Activated naive CD4-positive, alpha-beta T cell treated with anti-CD3 and anti-CD28 coated beads, Interleukin-2, amount 10 ng/mL, durations not matched to agents 7 days and 5 days (primary cell): ENCODE measurements around the gene TNFSF13.
A peak's percentile ranks its signal among the peaks of the same experiment; 100 is the strongest.

Experiments used
- CTCF ChIA-PET: fragments of 350-600 bp; sonication (Branson Sonifier 250); formaldehyde crosslinking; loops from one replicate; lab custom pipeline; 2021; ENCODE audit warnings: antibody characterized with exemption; lab: Charles Lee
- DNase-seq: peaks from one replicate; pipeline ENCODE4 v3.0.0-alpha.2; 2020
- H3K27ac Mint-ChIP-seq: one replicate; pipeline ENCODE4 v1.8.0; 2021; ENCODE audit warnings: mild to moderate bottlenecking, moderate library complexity, mixed read lengths
- H3K27me3 Mint-ChIP-seq: one replicate; pipeline ENCODE4 v1.8.0; 2021; ENCODE audit warnings: mild to moderate bottlenecking, mixed read lengths
- H3K36me3 Mint-ChIP-seq: one replicate; pipeline ENCODE4 v1.8.0; 2021; ENCODE audit warnings: mixed read lengths
- H3K4me1 Mint-ChIP-seq: one replicate; pipeline ENCODE4 v1.8.0; 2021; ENCODE audit warnings: mixed read lengths
- H3K4me3 Mint-ChIP-seq: one replicate; pipeline ENCODE4 v1.8.0; 2021; ENCODE audit warnings: mild to moderate bottlenecking, moderate library complexity, mixed read lengths
- H3K9me3 Mint-ChIP-seq: one replicate; pipeline ENCODE4 v1.8.0; 2021; ENCODE audit warnings: mixed read lengths

Gene TNFSF13

DNA sequence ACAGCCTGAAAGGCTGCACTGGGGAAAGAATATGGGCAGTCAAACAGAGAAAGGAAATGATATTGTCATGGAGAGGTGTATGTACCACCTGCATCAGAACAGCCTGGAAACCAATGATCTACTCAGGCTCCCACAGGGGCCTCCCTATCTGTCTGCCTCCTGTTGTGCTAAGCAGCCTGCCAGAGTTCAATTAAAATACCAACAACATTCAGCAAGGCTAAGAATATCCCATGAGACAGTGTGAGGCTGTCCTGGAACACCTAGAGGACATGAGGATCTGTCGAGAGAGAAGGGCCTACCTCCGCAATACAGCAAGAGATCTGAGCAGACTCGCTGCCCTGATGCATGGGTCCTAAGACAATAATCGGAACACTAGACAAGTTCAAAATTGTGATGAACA, 47.7 kb downstream of the TNFSF13 start:
- Mint-ChIP-seq H3K4me1 (peaks cover 5% of the 10 kb centered on the region), H3K27me3 (no peaks in the 10 kb centered on the region), H3K4me3 (no peak overlapping the region), H3K9me3 (no peaks in the 10 kb centered on the region), H3K36me3 (peaks cover 35% of the 10 kb centered on the region), H3K27ac (peak overlapping the region; percentile 62)
- DNase-seq = no peak
- CTCF ChIA-PET = no interaction called here

DNA sequence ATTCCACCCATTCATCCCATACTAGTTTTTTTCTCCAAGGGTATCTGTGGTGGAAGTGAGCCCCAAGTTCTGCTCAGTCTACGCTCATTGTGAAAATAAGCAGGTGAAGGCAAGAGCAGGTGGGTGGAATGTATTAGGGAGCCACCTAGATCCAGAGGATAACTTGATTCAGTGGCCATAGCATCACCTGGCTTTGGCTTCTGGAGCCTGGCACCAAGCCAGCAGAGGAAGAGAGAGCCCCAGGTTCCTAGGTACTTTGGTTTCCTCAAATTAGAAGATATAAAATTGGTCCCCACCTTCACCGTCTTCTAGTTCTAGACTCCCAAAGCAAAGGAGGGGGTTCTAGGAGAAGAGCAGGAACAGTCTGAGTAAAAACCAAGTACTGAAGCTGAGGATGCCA, 52.1 kb downstream of the TNFSF13 start:
- CTCF ChIA-PET = interaction anchor here (1.0 to 1.3 kb wide), 2 partner anchors 21 to 113 kb away, joined by 3 read pairs; partner anchors contain the start of gene SOX15
- H3K36me3 Mint-ChIP-seq = peaks cover 18% of the 10 kb centered on the region
- no peak overlapping the region for H3K4me3 Mint-ChIP-seq
- H3K4me1 Mint-ChIP-seq = peaks cover 30% of the 10 kb centered on the region
- no peaks in the 10 kb centered on the region for H3K27me3 Mint-ChIP-seq
- no peak for DNase-seq
- no peak overlapping the region for H3K27ac Mint-ChIP-seq
- no peaks in the 10 kb centered on the region for H3K9me3 Mint-ChIP-seq
